Brain microvascular endothelial cell (primary cell): Measurements from ENCODE around the gene PRKCB.

Source experiments
- DNase-seq: peaks from one replicate; pipeline ENCODE4 v3.0.0-alpha.2; 2020
- H3K27ac ChIP-seq: fragments of 250-450 bp; sonication (Bioruptor Pico); 2 replicates; pipeline ENCODE4 v1.5.1; 2020; ENCODE audit warnings: mild to moderate bottlenecking, moderate library complexity
- H3K27me3 ChIP-seq: fragments of 250-450 bp; sonication (Bioruptor Pico); replicated peaks from 2 replicates; pipeline ENCODE4 v1.5.1; 2020; ENCODE audit warnings: mild to moderate bottlenecking
- H3K36me3 ChIP-seq: fragments of 250-450 bp; sonication (Bioruptor Pico); replicated peaks from 2 replicates; pipeline ENCODE4 v1.5.1; 2020; ENCODE audit warnings: mild to moderate bottlenecking
- H3K4me3 ChIP-seq: 2 replicates; pipeline ENCODE4 v1.5.1; 2011; ENCODE audit warnings: low read depth, mild to moderate bottlenecking, control low read depth, low read length, moderate library complexity
- CTCF ChIP-seq: IDR thresholded peaks from 2 replicates; pipeline ENCODE4 v1.5.1; 2011; ENCODE audit warnings: low read depth, mild to moderate bottlenecking, moderate library complexity, low read length, control low read depth, inconsistent platforms; ENCODE audit errors: missing control alignments
- in situ Hi-C: cut with HindIII; loops from 2 replicates; pipeline ENCODE4 v1.10.0; 2017; ENCODE audit warnings: low sequenced_read_pairs, low pct_ligation_motif_present

PRKCB gene

GRCh38 chr16:24141466-24141865, 305.7 kb downstream of the PRKCB start:
- DNase-seq: no peak
- no peak overlapping the region for H3K4me3 ChIP-seq
- TF ChIP-seq CTCF: no peak
- in situ Hi-C loops: no loop called here
- H3K27me3 ChIP-seq: no peaks in the 10 kb centered on the region
- H3K27ac ChIP-seq: no peak overlapping the region
- no peaks in the 10 kb centered on the region for H3K36me3 ChIP-seq

GRCh38 chr16:24141917-24142316, 306.1 kb downstream of the PRKCB start:
- no peak for TF ChIP-seq CTCF
- H3K36me3 ChIP-seq: no peaks in the 10 kb centered on the region
- H3K4me3 ChIP-seq: no peak overlapping the region
- DNase-seq: no peak
- in situ Hi-C loops: no loop called here
- no peak overlapping the region for H3K27ac ChIP-seq
- H3K27me3 ChIP-seq: no peaks in the 10 kb centered on the region

DNA sequence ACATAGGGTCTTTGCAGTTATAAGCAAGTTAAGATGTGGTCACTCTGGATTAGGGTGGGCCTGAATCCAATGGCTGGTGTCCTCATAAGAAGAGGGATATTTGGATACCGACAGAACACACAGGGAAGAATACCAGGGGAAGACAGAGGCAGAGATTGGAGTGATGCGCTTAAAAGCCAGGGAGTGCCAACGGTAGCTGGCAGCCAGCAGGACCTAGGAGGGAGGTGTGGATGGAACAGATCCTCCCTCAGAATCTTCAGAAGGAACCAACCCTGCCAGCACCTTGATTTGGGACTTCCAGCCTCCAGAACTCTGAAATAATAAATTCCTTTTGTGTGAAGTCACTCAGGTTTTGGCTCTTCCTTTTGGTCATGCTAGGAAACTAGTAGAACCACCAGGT, 310.1 kb downstream of the PRKCB start:
- Histone ChIP-seq H3K36me3 (no peaks in the 10 kb centered on the region), H3K27ac (no peak overlapping the region), H3K27me3 (no peaks in the 10 kb centered on the region), H3K4me3 (no peak overlapping the region)
- in situ Hi-C loops: no loop called here
- DNase-seq: no peak
- no peak for TF ChIP-seq CTCF

DNA sequence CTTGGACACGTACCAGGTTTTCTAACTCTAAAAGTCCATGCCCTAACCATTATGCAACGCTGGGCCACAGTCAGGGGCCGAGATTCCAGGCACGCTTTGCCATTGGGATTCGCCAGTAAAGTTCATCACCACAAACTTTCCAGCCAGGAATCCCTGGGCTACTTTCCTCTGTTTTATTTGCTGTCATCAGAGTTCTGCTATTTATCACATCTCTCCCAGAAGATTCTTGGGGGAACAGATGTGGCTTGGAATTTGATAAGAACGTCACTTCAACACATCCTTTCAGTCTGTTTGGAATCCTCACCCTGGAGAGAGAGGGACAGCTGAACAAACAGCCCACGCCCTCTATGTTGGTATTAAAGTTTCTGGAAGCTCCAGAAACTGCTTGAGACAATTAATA, 310.7 kb downstream of the PRKCB start:
- Histone ChIP-seq H3K4me3 (no peak overlapping the region), H3K27ac (no peak overlapping the region), H3K27me3 (no peaks in the 10 kb centered on the region), H3K36me3 (no peaks in the 10 kb centered on the region)
- no peak for TF ChIP-seq CTCF
- DNase-seq: no peak
- in situ Hi-C loops: no loop called here

GRCh38 chr16:24149102-24149501, 313.3 kb downstream of the PRKCB start:
- no peak overlapping the region for H3K4me3 ChIP-seq
- no peak for DNase-seq
- H3K36me3 ChIP-seq: no peaks in the 10 kb centered on the region
- no peaks in the 10 kb centered on the region for H3K27me3 ChIP-seq
- no peak for TF ChIP-seq CTCF
- in situ Hi-C loops: no loop called here
- H3K27ac ChIP-seq: no peak overlapping the region

DNA sequence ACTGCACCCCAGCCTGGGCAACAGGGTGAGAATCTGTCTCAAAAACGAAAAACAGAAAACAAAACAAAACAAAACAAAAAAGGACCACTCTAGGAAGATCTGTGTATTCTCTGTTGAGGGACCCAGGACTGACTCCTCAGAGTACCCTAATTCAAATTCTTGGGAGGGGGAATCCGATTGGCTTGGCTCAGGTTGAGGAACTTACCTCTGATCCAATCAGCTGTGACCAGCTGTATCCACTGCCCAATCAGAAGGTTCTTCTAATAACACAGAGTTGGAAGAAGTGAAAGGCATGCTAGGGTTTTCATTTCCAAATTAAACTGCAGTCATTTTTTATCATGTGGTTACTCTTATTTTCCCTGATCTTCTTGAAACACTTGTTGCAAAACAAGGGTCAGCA, 314.5 kb downstream of the PRKCB start:
- Histone ChIP-seq H3K4me3 (no peak overlapping the region), H3K27me3 (no peaks in the 10 kb centered on the region), H3K36me3 (no peaks in the 10 kb centered on the region), H3K27ac (no peak overlapping the region)
- TF ChIP-seq CTCF: no peak
- in situ Hi-C loops: no loop called here
- DNase-seq: no peak
